Panc1 (cell line): Measurements from ENCODE around the gene UGT1A8.
"Not testable (repeated sequence)": the region's sequence is repeated elsewhere in the genome, so short reads cannot be mapped to it uniquely, and the experiment has no call there.

ENCODE experiments used
- CTCF ChIP-seq: fragments of 450-650 bp; IDR thresholded peaks from 2 replicates; pipeline ENCODE4 v1.5.1; 2017; ENCODE audit warnings: mild to moderate bottlenecking
- POLR2AphosphoS5 ChIP-seq: IDR thresholded peaks from 2 replicates; pipeline ENCODE4 v1.6.1; 2012; ENCODE audit warnings: mild to moderate bottlenecking, low read depth, low read length, moderate library complexity
- TCF7L2 ChIP-seq: IDR thresholded peaks from 2 replicates; pipeline ENCODE4 v1.6.1; 2011; ENCODE audit warnings: mild to moderate bottlenecking, low read depth, low read length, inconsistent platforms

- TF ChIP-seq CTCF, POLR2AphosphoS5, TCF7L2: not testable (repeated sequence)
Observed at GRCh38 chr2:233736868-233737653, 119.6 kb downstream of the UGT1A8 start.
